Mucosa of gallbladder (tissue), 1 donor: ENCODE data around the gene PRAMEF1. TPM values are rescaled to one million over a fixed set of nuclear protein-coding genes. Genes with fewer than 3 reads are reported as not detected.
"Not testable (repeated sequence)": the region's sequence is repeated elsewhere in the genome, so short reads cannot be mapped to it uniquely, and the experiment has no call there.

Source experiments
- DNase-seq: peaks from one replicate; pipeline ENCODE4 v3.0.0-alpha.2; 2020; ENCODE audit warnings: low spot score
- total RNA-seq: library from RNA; stranded (reverse); gene quantifications from one replicate; pipeline ENCODE4 v1.2.1, GENCODE V29; 2021
- donor health status: DM: no; HTN: no; CAD: no.

PRAMEF1 gene
- total RNA-seq, 1 donor from 2014 or later, result not detected

DNA sequence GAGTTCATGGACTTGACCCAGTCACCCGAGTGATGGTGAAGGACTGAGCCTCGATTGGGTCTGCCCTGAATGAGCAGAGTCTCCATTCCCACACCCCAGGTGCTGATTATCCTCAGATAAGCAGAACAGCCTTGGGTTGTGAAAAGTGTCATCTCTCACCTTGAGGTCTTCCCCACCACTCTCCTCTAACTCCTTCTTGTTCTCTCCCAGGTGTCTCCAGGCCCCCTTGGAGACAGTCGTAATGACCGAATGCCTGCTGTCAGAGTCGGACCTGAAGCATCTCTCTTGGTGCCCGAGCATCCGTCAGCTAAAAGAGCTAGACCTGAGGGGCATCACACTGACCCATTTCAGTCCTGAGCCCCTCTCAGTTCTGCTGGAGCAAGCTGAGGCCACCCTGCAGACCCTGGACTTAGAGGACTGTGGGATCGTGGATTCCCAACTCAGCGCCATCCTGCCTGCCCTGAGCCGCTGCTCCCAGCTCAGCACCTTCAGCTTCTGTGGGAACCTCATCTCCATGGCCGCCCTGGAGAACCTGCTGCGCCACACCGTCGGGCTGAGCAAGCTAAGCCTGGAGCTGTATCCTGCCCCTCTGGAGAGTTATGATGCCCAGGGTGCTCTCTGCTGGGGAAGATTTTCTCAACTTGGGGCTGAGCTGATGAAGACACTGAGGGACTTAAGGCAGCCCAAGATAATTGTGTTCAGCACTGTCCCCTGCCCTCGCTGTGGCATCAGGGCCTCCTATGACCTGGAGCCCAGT, 14.2 kb upstream of the PRAMEF1 start:
- no peak for DNase-seq

GRCh38 chr1:12778061-12778460, 13.1 kb upstream of the PRAMEF1 start:
- no peak for DNase-seq

DNA sequence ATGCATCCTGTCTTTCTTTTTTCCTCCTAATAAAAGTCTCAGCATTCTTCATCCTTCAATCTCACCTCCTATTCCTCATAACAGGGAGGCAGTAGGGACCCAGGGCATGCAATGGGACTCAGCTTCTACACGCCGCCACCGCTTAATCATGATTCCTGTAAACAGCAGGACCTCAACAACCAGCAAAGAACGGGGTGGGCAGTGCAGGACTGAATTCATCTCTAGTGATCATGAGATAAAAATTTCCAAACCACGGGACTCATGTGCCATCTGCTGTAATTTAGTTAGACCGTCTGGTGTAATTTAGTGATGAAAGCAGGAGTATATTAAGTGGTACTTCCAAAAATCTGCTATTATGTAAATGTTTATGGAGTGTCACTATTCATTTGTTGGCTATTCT, 12.3 kb upstream of the PRAMEF1 start:
- no peak for DNase-seq

DNA sequence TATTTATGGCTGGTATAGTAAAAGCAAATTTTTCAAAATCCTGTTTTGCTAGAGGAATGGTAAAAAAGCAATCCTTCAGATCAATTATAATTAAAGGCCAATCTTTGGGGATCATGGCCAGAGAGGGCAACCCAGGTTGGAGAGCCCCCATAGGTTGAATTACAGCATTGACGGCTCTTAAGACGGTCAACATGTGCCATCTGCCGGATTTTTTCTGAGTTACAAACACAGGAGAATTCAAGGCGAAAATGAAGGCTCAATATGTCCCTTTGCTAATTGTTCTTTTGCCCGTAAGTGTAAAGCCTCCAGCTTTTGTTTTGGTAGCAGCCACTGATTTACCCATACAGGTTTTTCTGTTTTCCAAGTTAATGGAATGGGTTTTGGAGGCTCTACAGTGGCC, 9.7 kb upstream of the PRAMEF1 start:
- not testable (repeated sequence) for DNase-seq

- DNase-seq, result not testable (repeated sequence)
These were observed 7.4 kb upstream of the PRAMEF1 start for GRCh38 chr1:12783783-12784182.

DNA sequence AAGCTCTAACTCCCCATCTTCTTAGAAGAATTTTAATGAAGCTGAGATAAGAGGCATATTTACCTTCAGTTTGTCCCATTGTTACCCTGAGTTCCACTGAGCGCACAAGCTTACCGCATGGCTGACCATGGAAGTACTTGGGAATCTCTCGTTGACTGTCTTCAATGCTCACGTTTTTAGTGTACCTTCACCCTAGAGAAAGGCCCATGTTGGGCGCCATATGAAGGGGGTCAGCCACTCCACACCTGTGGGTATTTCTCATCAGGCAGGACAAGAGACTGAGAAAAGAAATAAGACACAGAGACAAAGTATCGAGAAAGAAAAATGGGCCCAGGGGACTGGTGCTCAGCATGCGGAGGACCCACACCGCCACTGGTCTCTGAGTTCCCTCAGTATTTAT, 6.5 kb upstream of the PRAMEF1 start:
- not testable (repeated sequence) for DNase-seq

DNA sequence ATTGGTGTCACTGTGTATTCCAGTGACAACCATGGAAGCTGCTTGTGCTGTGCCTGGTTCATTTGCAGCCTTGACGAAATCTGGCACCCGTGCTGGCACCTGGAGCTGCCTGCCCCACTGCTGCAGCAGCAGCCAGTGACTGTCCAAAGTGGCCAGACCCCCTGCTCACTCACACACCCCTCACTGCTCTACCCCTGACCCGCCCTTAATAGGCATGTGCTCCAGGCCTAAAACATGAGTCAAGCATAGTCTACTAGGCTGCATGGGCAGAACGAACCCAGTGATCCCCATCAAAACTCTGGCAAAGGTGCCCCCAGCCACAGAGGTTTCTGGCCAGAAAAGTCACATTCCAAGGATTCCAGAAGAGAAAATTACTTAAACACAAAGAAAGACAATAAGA, 7.7 kb downstream of the PRAMEF1 start:
- DNase-seq, result no peak

- DNase-seq, result no peak
These were observed 8.5 kb downstream of the PRAMEF1 start for GRCh38 chr1:12799730-12800129.

GRCh38 chr1:12809933-12810332, 18.7 kb downstream of the PRAMEF1 start:
- DNase-seq, result no peak

DNA sequence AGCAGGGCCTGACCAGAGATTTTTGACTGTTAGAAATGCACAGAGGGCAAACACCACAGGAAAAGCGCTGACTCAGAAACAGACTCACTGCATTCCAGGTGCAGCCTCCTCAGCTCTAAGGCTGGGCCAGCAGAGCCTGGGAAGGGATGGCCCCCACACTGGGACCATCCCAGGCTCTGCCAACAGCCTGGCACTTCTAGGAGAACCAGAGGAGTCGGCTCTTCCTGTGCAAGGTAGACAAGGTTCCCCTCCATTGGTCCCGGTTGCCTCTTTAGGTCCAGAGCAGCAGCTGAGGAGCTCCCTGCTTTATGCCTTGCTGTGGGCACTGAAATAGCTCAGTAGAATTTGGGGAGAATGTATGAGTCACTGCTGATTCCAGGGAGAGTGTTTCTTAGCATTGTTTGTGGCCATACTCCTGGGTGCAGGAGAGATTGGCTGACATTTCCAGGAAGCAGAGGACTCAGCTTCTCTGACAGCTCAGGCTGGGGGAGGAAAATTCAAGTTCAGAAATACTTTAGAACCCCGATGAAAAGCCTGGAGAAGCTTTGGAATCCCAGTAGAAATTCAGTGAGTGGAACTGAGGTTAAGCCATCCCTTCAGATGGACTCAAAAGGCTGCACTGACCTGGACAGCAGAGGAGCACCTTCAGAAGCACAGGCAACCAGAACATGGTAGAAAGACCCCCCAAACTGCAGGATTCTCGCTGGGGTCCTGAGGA, 19.7 kb downstream of the PRAMEF1 start:
- no peak for DNase-seq

- no peak for DNase-seq
These were observed 20.2 kb downstream of the PRAMEF1 start for GRCh38 chr1:12811409-12811784.

- DNase-seq, result not testable (repeated sequence)
These were observed 27.9 kb downstream of the PRAMEF1 start for GRCh38 chr1:12819061-12819460.

- not testable (repeated sequence) for DNase-seq
These were observed 40.1 kb downstream of the PRAMEF1 start, which contains the start of gene PRAMEF11 for GRCh38 chr1:12831310-12831709. Gene PRAMEF11, minus strand, starts transcription at chr1:12831410. Its CDS starts 2,621 bp downstream, at chr1:12828789.

DNA sequence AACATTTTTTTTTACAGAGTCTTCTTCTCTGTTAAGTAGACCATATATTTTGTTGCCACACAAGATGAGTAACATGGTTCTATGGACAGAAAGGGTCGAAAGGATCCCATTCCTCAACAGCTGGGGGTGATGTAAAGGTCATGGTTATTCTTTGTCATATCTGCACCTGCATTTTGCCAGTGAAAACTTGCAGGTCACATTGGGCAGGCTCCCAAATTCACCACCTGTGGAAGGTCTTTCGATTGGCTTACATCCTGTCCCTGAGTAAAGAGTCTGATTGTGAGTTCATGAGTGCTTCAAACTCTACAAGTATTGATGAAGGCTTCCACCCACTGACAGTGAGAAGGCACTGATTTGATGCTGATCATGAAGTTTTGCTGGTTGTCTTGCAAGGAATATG, 42.1 kb downstream of the PRAMEF1 start:
- DNase-seq, result not testable (repeated sequence)

Other genes starting within 250 kb of the PRAMEF1 start
- 168 TPM for gene DHRS3, start 173.2 kb upstream of the PRAMEF1 start, total RNA-seq
- not detected for gene AADACL4, start 147.3 kb upstream of the PRAMEF1 start, total RNA-seq
- gene AADACL3, start 75.3 kb upstream of the PRAMEF1 start, total RNA-seq, result not detected
- not detected for gene CFAP107, start 45.2 kb upstream of the PRAMEF1 start, total RNA-seq
- gene PRAMEF12, start 17.7 kb upstream of the PRAMEF1 start, total RNA-seq, result not detected
- gene PRAMEF11, start 40.0 kb downstream of the PRAMEF1 start, total RNA-seq, result not detected
- gene HNRNPCL1, start 57.3 kb downstream of the PRAMEF1 start, total RNA-seq, result not detected
- gene PRAMEF2, start 65.7 kb downstream of the PRAMEF1 start, total RNA-seq, result not detected
- not detected for gene PRAMEF4, start 94.8 kb downstream of the PRAMEF1 start, total RNA-seq
- not detected for gene PRAMEF10, start 106.9 kb downstream of the PRAMEF1 start, total RNA-seq
- gene PRAMEF7, start 125.2 kb downstream of the PRAMEF1 start, total RNA-seq, result not detected
- gene PRAMEF6, start 156.2 kb downstream of the PRAMEF1 start, total RNA-seq, result not detected